Endothelial cell of umbilical vein (primary cell): Measurements from ENCODE around the gene DHX16. TPM values are rescaled to one million over a fixed set of nuclear protein-coding genes. Genes with fewer than 3 reads are reported as not detected.

Experiments
- BruUV-seq: library from RNA; stranded (reverse); fragments of 400-500 nt; replicated peaks from 2 replicates; lab custom pipeline; 2021; lab: Mats Ljungman, UMichigan
- CTCF ChIA-PET: fragments of 300-600, 350-600 bp; sonication (Branson Sonifier 250); formaldehyde crosslinking; loops from one replicate; lab custom pipeline; 2021; ENCODE audit warnings: antibody characterized with exemption, inconsistent platforms; lab: Charles Lee
- POLR2A ChIA-PET: fragments of 300-600, 350-600 bp; sonication (Branson Sonifier 250); formaldehyde crosslinking; loops from one replicate; lab custom pipeline; 2021; ENCODE audit warnings: antibody characterized with exemption, inconsistent platforms; lab: Charles Lee
- DNase-seq: peaks from one replicate; pipeline ENCODE4 v3.0.0-alpha.2; 2011; ENCODE audit warnings: low read depth, low spot score
- FAIRE-seq: peaks from 2 replicates; lab custom pipeline; 2011; peaks lifted over from hg19 to GRCh38; lab: Jason Lieb, UNC
- H2AFZ ChIP-seq: 2 replicates; pipeline ENCODE4 v1.6.0; 2012; ENCODE audit warnings: low read depth, low read length, control low read depth, inconsistent platforms
- H3K27ac ChIP-seq: 2 replicates; pipeline ENCODE4 v1.5.1; 2011; ENCODE audit warnings: low read depth, mild to moderate bottlenecking, control low read depth, low read length, moderate library complexity; ENCODE audit not compliant: insufficient read depth
- H3K27me3 ChIP-seq, 2 experiments: 2 replicates each; pipeline versions ENCODE4 v1.6.0 to v1.6.1; 2011; ENCODE audit warnings: low read length in 2 of 2, mixed read lengths in 1 of 2; ENCODE audit not compliant: control insufficient read depth in 2 of 2, insufficient read depth in 2 of 2
- H3K36me3 ChIP-seq, 2 experiments: 2 replicates in 1 of 2; 3 replicates in 1 of 2; pipeline ENCODE4 v1.5.1; 2011; ENCODE audit warnings: low read length in 2 of 2, mild to moderate bottlenecking in 1 of 2, moderate library complexity in 1 of 2; ENCODE audit not compliant: control insufficient read depth in 2 of 2, insufficient read depth in 2 of 2; ENCODE audit errors: extremely low read depth in 1 of 2
- H3K4me1 ChIP-seq: 3 replicates; pipeline ENCODE4 v1.5.1; 2011; ENCODE audit warnings: mild to moderate bottlenecking, low read length; ENCODE audit not compliant: control insufficient read depth, insufficient read depth; ENCODE audit errors: extremely low read depth
- H3K4me2 ChIP-seq: 2 replicates; pipeline ENCODE4 v1.6.1; 2011; ENCODE audit warnings: low read length, control low read depth, mixed read lengths; ENCODE audit not compliant: insufficient read depth
- H3K4me3 ChIP-seq, 3 experiments: fragments of 200-600 bp in 1 of 3; sonication (generic), shearing (Covaris generic) in 1 of 3; replicated peaks in 1 of 3; 2 replicates each; pipeline ENCODE4 v1.5.1; 2011 to 2016; ENCODE audit warnings: control low read depth in 3 of 3, low read length in 3 of 3, mild to moderate bottlenecking in 2 of 3, inconsistent platforms in 1 of 3, low read depth in 1 of 3, moderate library complexity in 1 of 3; ENCODE audit not compliant: insufficient read depth in 1 of 3
- H3K79me2 ChIP-seq: 2 replicates; pipeline ENCODE4 v1.6.0; 2012; ENCODE audit warnings: low read length, inconsistent platforms; ENCODE audit not compliant: control insufficient read depth, insufficient read depth
- H3K9ac ChIP-seq: replicated peaks from 2 replicates; pipeline ENCODE3; 2011; ENCODE audit warnings: low read length, control low read depth; ENCODE audit not compliant: insufficient read depth; ENCODE audit errors: extremely low read depth
- H3K9me1 ChIP-seq: replicated peaks from 3 replicates; pipeline ENCODE4 v1.6.0; 2011; ENCODE audit warnings: mild to moderate bottlenecking, low read length; ENCODE audit not compliant: control insufficient read depth, insufficient read depth; ENCODE audit errors: extremely low read depth
- H3K9me3 ChIP-seq: replicated peaks from 2 replicates; pipeline ENCODE4 v1.5.1; 2012; ENCODE audit warnings: low read length, inconsistent platforms; ENCODE audit not compliant: control insufficient read depth, insufficient read depth
- H4K20me1 ChIP-seq: replicated peaks from 2 replicates; pipeline ENCODE3; 2011; ENCODE audit warnings: mild to moderate bottlenecking, low read length; ENCODE audit not compliant: control insufficient read depth, insufficient read depth; ENCODE audit errors: extremely low read depth
- FOS ChIP-seq: IDR thresholded peaks from 2 replicates; pipeline ENCODE4 v1.6.1; 2011; ENCODE audit warnings: mild to moderate bottlenecking, low read length, moderate library complexity, borderline replicate concordance; ENCODE audit not compliant: insufficient read depth
- MYC ChIP-seq: IDR thresholded peaks from one replicate; pipeline ENCODE4 v1.6.1; 2011; ENCODE audit warnings: mild to moderate bottlenecking, low read depth, low read length
- POLR2A ChIP-seq: IDR thresholded peaks from 2 replicates; pipeline ENCODE4 v1.6.1; 2012; ENCODE audit warnings: low read depth, mild to moderate bottlenecking, control low read depth, low read length
- POLR2AphosphoS5 ChIP-seq: IDR thresholded peaks from 2 replicates; pipeline ENCODE4 v1.6.1; 2012; ENCODE audit warnings: low read depth, mild to moderate bottlenecking, control low read depth, low read length, moderate library complexity; ENCODE audit not compliant: insufficient read depth
- dilution Hi-C: fragments of 300-500 bp; cut with MboI; formaldehyde crosslinking; loops from one replicate; pipeline ENCODE4 v1.15.0; 2019; ENCODE audit warnings: low sequenced_read_pairs; ENCODE audit not compliant: extremely low pct_ligation_motif_present
- intact Hi-C: fragments of 100-400 bp; cut with micrococcal nuclease; formaldehyde crosslinking; loops from one replicate; pipeline ENCODE4 v1.10.0; 2022
- polyA plus RNA-seq, 4 experiments: library from polyadenylated mRNA; depleted of rRNA in 3 of 4; stranded (reverse) in 3 of 4; unstranded in 1 of 4; fragments of >200 nt; gene quantifications; 2 replicates each; pipeline versions ENCODE4 v1.2.1 to v1.2.3, GENCODE V29; 2011 to 2012; ENCODE audit warnings: missing spikeins in 1 of 4
- total RNA-seq: library from RNA; stranded (reverse); gene quantifications from 2 replicates; pipeline ENCODE4 v1.2.3, GENCODE V29; 2021
- TF ChIP-seq, protein P1 (sequence below): IDR thresholded peaks from 2 replicates; pipeline ENCODE4 v1.6.1; 2011; ENCODE audit not compliant: insufficient read depth, insufficient read length

DHX16 gene
- total and polyA plus RNA-seq, 2 donors (not counting 3 experiments of a cell fraction or from before 2014, with no cell fraction given) = 38.2 to 66.5 TPM

DNA sequence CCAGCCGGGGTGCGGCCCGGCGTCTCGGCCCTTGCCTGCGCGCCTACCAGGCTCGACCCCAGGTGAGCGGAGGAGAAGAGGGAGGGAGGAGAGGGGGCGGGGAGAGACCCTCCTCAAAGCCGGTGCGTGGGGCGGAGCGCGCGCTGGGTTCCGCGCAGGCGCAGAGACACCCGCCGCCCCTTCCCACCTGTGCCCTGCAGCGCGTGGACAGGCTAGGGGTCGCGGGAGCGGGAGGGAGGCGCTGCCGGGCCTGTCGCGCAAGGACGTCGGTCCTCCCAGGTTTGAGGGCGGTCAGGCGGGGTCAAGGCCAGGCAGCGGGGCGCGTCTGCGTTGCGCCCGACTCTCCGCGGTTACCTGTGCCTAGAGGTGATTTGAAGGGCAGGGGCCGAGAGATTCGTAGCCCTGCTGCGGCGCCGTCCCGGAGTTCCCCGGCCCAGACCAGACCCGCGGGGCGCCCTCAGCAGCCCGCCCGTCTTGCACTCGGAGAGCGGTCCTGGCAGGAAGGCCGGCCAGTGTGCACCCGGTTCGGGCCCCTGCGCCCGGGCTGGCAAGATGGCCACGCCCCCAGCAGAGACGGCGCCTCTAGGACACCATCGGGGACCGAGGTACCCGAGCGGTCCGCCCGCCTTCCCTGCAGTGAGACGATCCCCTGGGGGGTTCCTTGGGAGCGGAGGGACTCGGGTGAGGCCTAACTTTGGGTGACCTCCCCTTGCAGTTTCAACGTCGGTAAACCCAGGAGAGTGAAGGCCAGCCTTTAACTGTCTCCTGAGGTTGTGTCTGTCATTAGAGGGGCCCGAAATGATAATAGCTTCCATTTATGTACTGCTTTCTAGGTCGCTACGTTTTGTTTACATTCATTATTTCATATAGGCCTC lies 25.3 kb downstream of the DHX16 start:
- Histone ChIP-seq H4K20me1 (no peaks in the 10 kb centered on the region), H3K4me2 (peak overlapping the region; percentile 87), H3K9me1 (no peaks in the 10 kb centered on the region), H3K79me2 (peaks cover 20% of the 10 kb centered on the region), H3K27me3 (no peaks in the 10 kb centered on the region), H3K9me3 (no peaks in the 10 kb centered on the region), H3K36me3 (peaks cover 2% of the 10 kb centered on the region in 2 experiments), H3K4me1 (peaks cover 8% of the 10 kb centered on the region), H2AFZ (peak overlapping the region; percentile 88), H3K4me3 (peak overlapping the region; percentile 70 to 99 (median 76)), H3K9ac (peak overlapping the region; percentile 76), H3K27ac (peak overlapping the region; percentile 26)
- CTCF ChIA-PET = interaction anchor here (1.1 to 1.6 kb wide), 3 partner anchors 25 to 83 kb away, joined by 3 to 4 read pairs (median 4); partner anchors contain the start of gene DHX16
- DNase-seq = peak; percentile 66
- intact Hi-C loops (loop anchor here (1.0 to 2.0 kb wide), 3 partner anchors 26 to 73 kb away; partner anchors contain the start of genes DHX16, MRPS18B, PPP1R10 and TUBB), dilution Hi-C loops (no loop called here)
- no TSS peak for BruUV-seq
- FAIRE-seq = no peak
- POLR2A ChIA-PET = no interaction called here
- TF ChIP-seq FOS (no peak), POLR2AphosphoS5 (peak; percentile 41), MYC (no peak), POLR2A (peak; percentile 69)
- TF ChIP-seq, protein P1, sequence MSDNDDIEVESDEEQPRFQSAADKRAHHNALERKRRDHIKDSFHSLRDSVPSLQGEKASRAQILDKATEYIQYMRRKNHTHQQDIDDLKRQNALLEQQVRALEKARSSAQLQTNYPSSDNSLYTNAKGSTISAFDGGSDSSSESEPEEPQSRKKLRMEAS = no peak
